Stimulated activated CD4-positive, alpha-beta T cell treated with anti-CD3 and anti-CD28 coated beads, Interleukin-4, amount 100 ng/mL, for 24 hours (primary cell): ENCODE results near the gene MCRIP1.

Source experiments
- DNase-seq: peaks from one replicate; pipeline ENCODE4 v3.0.0-alpha.2; 2020

Gene MCRIP1

GRCh38 chr17:81860756-81861568, 27.9 kb upstream of the MCRIP1 start:
- DNase-seq: peak; percentile 99

- DNase-seq: no peak
Observed at GRCh38 chr17:81859906-81860755, 27.0 kb upstream of the MCRIP1 start, which contains the start of gene P4HB. Gene P4HB (minus strand): TSS chr17:81860535. CDS start chr17:81860471, 64 bp downstream.

GRCh38 chr17:81858967-81859905, 26.1 kb upstream of the MCRIP1 start:
- DNase-seq: no peak

GRCh38 chr17:81858170-81858966, 25.3 kb upstream of the MCRIP1 start:
- no peak for DNase-seq

- DNase-seq: no peak
Observed at GRCh38 chr17:81854974-81855774, 22.1 kb upstream of the MCRIP1 start.

- no peak for DNase-seq
Observed at GRCh38 chr17:81852237-81852636, 19.1 kb upstream of the MCRIP1 start.

GRCh38 chr17:81851423-81851822, 18.3 kb upstream of the MCRIP1 start:
- DNase-seq: no peak

- no peak for DNase-seq
Observed at GRCh38 chr17:81849457-81849856, 16.4 kb upstream of the MCRIP1 start.

- DNase-seq: no peak
Observed at GRCh38 chr17:81846743-81847689, 13.9 kb upstream of the MCRIP1 start.

GRCh38 chr17:81845881-81846742, 13.0 kb upstream of the MCRIP1 start:
- no peak for DNase-seq

- DNase-seq: no peak
Observed at GRCh38 chr17:81845361-81845760, 12.3 kb upstream of the MCRIP1 start.

- DNase-seq: no peak
Observed at GRCh38 chr17:81844887-81845286, 11.8 kb upstream of the MCRIP1 start.

GRCh38 chr17:81844327-81844851, 11.3 kb upstream of the MCRIP1 start:
- no peak for DNase-seq

- no peak for DNase-seq
Observed at GRCh38 chr17:81843713-81844326, 10.7 kb upstream of the MCRIP1 start.

- no peak for DNase-seq
Observed at GRCh38 chr17:81842725-81843504, 9.8 kb upstream of the MCRIP1 start.

GRCh38 chr17:81842378-81842724, 9.3 kb upstream of the MCRIP1 start:
- DNase-seq: no peak

- DNase-seq: no peak
Observed at GRCh38 chr17:81841866-81842265, 8.8 kb upstream of the MCRIP1 start.
